Measurements from ENCODE around the gene PCDH19.
"Not testable (repeated sequence)": the region's sequence is repeated elsewhere in the genome, so short reads cannot be mapped to it uniquely, and the experiment has no call there.

PCDH19 gene, protein sequence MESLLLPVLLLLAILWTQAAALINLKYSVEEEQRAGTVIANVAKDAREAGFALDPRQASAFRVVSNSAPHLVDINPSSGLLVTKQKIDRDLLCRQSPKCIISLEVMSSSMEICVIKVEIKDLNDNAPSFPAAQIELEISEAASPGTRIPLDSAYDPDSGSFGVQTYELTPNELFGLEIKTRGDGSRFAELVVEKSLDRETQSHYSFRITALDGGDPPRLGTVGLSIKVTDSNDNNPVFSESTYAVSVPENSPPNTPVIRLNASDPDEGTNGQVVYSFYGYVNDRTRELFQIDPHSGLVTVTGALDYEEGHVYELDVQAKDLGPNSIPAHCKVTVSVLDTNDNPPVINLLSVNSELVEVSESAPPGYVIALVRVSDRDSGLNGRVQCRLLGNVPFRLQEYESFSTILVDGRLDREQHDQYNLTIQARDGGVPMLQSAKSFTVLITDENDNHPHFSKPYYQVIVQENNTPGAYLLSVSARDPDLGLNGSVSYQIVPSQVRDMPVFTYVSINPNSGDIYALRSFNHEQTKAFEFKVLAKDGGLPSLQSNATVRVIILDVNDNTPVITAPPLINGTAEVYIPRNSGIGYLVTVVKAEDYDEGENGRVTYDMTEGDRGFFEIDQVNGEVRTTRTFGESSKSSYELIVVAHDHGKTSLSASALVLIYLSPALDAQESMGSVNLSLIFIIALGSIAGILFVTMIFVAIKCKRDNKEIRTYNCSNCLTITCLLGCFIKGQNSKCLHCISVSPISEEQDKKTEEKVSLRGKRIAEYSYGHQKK (N-terminal part only)
- total RNA-seq: 0 to 1.3 (median 0) reads per million in 17 experiments

DNA sequence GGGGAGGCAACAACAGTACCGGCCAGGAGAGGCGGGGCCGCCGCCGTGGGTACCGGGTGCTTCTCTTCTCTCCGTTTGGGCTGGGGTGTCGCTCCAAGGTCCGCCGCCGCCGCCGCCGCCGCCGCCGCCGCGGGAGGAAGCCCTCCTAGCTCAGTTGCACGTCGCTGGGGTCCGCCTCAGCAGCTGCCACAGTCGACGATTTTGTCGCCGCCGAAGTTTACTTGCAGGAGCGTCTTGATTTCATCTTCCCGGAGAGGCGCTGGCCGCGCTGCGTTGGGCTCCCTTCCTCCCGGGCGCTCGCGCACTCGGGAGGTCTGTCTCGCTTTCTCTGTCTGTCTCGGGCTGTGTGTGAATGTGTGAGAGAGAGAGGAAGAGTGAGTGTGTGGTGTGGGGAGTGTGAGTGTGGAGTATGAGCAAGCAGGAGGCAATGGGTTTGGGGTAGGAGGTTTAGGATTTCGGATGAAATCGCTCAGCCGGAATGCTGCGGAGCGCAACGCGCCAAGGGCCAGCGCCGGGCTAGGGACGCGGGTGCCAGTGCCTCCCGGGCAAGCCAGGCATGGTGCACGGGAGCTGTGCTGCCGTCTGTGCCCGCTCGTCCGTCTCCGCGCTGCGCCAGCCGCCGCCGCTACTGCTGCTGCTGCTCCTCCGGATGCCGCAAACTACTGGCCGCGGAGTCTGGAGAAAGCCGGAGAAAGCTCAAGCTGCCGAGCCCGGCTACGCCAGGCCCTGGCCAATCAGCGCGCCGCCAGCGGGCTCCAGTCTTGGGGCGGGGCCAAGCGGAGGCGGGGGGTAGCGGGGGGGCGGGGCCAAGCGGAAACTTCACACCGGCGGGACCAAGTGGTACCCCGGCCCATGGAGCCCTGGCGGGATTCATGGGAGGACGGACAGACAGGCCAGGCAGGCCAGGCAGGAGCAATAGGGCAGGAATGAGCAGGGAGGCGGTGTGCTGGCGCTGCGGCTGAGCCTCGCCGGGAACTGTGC lies at the start of gene PCDH19:
PCDH19 (minus strand) TSS at position 664 of the 981 bp plus-strand sequence. CDS start 1,676 bp downstream, outside the sequence.
- peak in 3 of 4 experiments; percentile 8 to 34 (median 14) for DNase-seq

DNA sequence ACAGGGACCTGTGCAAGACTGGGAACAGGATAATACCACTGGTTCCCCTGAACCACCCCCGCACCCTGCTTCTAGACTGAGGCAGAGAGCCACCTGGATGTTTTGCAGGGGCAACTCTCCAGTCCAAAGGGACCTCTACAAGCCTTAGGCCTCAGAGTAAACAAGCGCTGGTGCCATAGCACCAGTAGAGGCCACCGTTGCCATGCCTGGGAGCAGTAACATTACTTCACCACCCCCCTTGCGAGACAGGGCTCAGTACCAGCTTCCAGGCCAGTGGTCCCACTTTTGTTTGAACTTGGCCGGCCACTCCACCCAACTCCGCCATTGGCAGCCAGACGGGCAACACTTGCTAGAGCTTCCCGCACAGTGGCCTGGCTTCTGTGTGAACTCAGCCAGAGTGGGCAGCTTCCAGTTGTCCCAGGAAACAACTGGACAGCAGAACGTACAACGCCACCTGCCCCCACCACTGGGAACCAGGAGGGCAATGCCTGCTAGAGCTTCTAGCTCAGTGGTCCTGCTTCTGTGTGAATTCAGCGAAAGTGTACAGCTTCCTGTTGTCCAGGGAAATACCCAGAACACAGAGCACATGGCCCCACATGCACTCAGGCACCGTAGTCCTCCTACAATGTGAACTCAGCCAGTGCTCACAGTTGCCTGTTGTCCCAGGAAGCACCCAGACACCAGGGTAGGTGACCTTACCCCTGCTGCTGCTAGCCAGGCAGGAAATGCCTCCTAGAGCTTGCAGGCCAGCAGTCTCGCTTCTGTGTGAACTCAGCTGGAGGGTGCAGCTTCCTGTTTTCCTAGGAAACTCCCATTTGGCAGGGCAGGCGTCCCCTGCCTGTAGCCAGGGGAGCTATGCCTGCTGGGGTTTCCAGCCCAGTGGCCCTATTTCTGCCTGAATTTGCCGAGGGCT lies 39.9 kb upstream of the PCDH19 start:
- DNase-seq: peak in 1 of 4 experiments; percentile 1

DNA sequence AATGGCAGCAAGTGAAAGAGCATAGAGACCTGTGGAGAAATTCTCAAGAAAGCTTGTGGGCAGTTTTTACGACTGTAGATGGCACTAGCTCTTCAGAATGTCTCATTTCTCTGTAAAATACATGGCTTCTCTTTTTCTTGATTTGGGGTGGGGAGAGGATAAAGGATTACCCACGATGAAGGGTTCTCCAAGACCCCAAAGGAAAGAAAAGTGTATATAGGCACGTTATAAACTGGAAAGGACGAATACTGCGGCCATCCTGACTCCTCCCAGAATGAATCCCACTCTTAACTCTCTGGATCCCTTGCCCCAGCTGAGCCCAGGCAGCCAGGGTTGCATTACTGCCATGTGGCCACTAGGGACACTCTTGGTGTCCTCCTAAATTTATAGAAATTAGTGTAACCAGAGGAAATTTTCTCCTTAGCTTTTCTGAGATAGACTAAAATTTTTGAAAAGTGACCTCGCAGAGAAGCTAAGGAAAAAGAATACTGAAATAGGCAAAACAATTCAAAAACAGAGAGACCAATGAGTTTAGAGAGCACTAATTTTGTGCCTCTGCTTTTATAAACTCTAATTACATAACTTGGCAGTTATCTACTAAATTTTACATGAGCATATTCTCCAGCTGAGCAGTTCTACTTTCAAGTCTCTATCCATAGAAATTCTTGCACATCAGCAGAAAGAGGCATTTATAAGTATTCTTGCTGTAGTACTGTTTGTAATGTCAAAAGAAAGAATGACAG lies 37.8 kb upstream of the PCDH19 start:
- DNase-seq: peak; percentile 6 to 33 (median 22)

DNA sequence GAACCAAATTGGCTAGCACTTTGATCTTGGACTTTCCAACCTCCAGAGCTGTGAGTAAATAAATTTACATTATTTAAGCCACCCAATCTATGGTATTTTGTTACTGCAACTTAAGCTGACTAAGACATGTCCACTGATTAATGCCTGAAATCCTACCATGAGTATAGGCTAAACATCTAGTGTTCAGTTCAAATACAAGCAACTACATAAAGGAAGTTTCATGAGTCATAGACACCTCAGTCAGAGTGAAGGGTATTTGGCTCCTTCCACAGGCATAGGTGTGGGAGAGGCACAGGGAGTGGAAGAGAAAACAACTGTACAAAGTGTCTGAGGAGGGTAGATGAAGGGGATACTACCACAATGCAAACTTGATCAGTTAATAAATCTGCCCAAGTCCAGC lies 35.5 kb upstream of the PCDH19 start:
- DNase-seq: no peak

DNA sequence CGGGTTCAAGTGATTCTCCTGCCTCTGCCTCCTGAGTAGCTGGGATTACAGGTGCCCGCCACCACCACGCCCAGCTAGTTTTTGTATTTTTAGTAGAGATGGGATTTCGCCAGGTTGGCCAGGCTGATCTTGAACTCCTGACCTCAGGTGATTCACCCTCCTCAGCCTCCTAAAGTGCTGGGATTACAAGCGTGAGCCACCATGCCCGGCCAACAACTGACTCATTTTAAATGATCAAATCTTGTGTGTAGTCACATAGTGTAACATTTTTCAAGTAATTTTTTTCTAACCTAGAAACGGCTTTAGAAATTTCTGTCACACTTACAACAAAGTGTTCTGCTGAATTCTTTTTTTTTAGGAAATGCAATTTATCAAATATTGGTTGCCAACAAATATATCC lies 31.2 kb upstream of the PCDH19 start:
- not testable (repeated sequence) for DNase-seq

DNA sequence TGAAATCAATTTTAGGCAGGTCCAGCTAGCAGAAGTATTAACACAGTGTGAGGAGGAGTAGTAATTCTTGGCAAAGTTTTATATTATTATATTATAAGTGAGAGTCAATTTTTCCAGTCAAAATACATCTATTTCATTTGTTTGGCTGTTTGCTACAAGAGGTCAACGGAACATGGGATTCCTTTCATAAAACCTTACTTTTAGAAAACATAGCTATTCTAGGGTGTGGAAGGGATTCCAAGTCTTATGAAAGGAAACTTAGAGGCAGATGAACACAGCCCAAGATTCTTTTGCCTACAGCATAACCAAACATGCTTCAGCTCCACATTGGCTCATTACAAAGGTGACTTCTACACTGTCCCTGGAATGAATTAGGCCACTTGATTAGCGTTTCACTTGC lies 29.9 kb upstream of the PCDH19 start:
- DNase-seq: no peak

DNA sequence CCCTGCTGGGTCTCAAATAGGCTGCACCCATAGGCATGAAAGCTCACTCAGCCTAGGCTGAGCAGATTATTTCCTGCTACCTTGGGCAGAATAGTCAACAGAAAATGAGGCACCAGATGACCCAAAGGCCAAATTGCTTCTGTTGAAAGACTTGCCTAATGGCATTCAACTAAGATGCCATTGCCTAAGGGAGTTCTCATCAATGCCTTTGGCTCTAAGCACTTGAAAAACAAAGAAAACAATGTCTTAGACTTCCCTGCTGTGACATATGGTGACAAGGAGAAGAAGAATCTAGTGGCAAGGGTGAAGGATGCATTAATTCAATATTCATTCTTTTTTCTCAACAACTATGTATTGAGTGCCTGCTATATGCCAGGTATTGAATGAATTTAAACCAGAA lies 25.7 kb upstream of the PCDH19 start:
- DNase-seq: no peak

DNA sequence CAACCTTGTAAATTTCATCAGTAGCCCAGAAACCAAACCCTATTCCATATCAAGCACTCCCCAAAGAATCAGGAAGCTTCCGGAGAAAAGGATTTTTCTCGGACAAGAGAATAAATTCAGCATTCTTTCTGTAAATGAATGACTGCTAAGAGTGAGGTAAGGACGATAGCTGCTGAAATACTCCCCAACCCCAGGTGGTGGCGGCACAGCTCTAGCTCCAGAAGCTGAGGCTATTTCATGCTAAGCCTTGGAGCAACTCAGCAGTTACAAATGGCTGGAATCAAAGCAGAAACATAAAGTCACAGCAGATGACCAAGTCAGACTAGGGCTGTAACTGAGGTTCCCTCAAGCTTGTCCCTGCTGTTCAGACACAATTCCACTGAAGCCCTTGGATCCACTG lies 13.9 kb upstream of the PCDH19 start:
- DNase-seq: no peak

DNA sequence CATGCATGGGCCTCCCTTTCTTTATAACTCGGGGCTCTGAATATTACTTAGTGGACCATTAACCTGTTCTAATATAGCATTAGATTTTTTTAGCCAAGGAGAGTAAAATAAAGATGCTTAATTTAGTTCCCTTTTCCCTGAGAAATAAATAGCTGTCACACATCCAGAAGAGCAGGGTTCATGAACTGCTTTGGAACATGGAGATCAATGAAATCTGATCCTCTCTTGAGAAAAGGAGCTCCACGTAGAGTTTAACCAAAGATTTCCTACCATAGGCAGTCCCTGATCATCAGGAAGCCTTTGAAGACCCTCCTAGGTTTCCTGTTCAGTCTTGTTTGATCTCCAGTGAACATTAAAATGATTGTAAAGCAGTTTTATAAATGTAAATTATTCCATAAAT lies 8.5 kb upstream of the PCDH19 start:
- no peak for DNase-seq

DNA sequence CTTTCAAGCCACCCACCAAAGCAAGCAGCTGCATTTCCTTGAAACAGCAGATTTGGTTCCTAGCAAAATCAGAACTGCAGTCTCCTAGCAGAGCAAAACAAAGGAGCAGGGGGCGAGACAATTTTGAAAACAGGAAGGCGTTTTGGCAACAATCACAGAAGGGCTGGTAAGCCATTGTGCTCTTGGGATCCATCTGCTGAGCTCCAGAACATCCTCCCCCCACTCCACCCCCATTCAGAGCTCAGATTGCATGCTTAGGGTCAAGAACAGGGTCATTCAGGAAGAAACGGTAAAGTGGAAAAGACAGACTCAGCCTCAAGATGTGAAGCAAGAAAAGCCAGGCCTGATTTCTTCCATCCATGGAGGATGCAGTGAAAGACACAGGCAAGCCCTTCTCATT lies 7.6 kb upstream of the PCDH19 start:
- DNase-seq: no peak

DNA sequence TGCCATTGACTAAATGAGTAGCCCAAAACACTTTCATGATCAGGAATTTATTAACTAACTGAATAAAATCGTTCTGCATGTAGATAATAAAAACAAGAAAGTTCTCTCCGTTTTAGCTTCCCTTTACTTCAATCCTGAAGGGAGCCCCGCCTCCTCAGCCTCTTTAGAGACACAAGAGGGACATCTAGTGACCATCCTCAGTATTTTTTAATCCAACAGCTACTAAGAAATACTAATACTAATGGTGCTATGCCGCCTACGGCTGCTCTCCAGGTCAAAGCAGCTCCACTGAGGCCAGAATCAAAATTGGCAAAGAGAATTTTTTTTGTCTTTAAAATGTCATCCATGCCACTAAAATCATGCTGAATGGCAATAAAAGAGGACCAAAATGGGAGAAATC lies 3.2 kb upstream of the PCDH19 start:
- peak; percentile 40 to 67 (median 58) for DNase-seq

DNA sequence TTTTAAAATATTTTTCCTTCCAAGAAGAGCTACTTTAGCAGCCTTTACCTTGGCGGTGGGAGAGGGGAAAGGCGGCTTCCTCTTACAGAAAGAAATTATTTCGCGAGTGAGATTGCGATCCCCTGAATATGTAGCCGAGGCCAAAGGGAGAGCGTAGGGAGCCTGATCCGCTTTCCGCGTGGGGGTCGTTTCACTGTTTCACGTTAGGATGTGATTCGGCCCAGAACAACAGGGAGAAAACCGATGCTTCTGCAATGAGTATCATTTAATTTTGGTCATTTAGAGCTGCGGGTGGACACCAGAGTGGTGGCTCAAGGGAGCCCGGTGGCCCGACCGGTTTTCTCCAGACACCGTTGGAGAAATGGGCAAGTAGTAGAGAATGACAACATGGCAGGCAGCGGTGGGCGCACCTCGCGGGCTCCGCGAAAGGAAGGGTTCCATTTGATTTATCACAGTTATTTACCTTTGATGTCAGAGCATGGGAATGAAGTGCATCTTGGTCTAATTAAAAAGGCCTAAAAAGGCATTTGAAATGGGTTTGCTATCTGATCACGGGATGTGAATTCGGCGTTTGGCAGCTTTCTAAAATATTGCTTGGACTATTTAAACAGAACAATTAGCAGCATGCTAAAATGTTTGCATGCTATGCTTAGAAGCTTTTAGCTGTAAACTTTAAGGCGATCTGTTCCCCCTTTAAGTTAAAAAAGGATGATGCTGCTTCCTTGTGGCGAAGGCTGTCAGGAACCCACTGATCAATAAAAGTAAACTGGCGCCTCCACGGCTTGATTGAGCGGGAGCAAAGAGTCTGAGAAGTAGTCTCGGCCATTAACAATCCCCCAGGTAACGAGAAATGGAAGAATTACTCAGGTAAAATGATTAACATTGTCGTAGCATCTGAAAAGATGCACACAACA lies 2.0 kb upstream of the PCDH19 start:
- DNase-seq: no peak

DNA sequence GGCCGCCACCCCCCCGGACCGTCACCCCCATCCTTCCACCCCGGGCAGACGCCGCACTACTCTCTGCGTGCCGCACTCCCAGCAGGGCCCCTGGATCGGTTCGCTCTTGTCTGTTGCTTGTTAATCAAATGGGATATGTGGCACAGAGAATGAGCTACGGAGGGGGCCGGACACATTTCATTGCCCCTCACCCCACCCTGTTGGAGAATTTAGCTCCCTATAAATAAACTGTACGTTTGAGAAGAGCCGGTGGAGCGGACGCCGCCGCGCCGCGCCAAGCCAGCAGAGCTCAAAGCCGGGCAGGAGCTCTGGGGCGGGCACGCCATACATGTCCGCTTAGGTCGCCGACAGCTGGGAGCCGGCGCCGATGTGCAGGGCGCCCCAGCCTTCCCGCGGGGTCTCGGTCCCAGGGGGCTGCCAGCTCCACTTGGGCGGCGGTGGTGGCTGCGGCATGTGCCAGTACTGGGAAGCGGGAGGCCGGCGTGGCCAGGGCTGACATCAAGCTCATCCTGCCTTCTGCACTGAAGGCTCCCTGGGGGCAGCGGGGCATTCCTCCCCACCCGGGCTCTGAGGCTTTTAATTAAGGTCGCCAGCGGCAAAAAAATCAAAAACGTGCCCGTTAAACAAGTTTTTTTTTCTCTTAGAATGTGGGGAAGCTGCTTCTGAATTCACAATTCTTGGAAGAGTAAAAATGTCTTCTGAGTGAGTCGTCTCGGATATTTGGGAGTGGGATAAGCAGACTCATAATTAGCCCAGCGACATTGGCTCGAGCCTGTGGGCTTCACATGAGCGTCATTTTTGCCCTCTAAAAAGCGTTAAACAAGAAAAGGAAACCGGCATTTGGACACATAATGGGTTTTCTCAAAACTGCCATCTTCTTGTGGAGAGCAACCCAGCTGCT lies 1.1 kb upstream of the PCDH19 start:
- no peak for DNase-seq

DNA sequence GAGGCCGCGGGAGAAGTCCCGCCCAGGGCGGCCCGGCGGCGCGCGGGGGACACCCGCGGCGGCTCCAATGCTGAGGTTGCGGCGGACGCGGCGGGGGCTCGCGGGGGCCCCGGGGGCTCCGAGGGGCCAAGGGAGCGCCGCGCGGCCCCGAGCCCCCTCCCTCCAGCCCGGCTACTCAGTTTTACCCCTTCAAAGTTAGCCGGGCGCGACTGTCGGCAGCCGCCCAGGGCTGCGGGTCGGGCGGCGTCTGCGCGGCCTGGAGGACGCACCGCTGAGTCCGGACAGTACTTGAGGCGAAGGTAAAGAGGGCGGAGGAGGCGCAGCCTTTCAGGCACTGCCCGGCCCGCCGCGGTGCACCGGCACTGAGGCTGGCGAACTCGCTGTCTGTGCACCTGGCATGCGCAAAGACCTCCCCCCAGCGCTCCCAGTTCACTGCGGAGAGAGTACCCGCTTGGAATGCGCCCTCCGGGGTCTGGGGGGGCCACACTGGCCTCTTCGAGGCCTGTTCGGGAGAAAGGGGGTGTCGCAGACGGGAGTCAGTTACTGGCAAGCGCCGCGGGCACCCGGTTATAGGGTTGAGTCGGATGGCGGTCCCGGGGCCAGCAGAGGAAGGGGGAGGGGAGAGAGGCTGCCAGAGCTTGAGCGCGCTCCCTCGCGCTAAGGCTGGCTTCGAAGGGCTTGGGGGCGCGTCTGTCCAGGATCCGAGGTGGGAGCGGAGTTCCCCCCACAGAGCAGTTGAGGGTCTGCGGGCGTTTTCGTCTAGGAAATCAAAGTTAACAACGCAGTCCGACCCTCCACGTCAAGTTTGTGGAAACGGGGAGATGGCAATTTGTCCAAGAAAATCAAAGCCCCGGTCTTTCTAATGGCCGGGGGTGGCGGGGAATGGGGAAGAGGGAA lies 1.1 kb downstream of the PCDH19 start:
- no peak for DNase-seq

DNA sequence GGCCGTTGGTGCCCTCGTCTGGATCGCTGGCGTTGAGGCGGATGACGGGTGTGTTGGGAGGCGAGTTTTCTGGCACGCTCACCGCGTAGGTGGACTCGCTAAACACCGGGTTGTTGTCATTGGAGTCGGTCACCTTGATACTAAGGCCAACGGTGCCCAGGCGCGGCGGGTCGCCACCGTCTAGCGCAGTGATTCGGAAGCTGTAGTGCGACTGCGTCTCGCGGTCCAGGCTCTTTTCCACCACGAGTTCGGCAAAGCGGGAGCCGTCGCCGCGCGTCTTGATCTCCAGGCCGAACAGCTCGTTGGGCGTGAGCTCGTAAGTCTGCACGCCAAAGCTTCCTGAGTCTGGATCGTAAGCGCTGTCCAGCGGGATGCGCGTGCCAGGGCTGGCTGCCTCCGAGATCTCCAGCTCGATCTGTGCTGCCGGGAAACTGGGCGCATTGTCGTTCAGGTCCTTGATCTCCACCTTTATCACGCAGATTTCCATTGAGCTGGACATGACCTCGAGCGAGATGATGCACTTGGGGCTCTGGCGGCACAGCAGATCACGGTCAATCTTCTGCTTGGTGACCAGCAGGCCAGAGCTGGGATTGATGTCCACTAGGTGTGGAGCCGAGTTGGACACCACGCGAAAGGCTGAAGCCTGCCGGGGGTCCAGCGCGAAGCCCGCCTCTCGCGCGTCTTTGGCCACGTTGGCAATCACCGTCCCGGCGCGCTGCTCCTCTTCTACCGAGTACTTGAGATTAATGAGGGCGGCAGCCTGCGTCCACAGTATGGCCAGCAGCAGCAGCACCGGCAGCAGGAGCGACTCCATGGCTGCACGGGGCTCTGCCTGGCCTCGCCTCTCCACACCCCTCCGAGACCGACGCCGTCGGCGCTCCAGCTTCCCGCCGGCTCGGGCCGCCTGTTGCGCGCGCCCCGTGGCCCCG lies 2.0 kb downstream of the PCDH19 start:
- no peak for DNase-seq

DNA sequence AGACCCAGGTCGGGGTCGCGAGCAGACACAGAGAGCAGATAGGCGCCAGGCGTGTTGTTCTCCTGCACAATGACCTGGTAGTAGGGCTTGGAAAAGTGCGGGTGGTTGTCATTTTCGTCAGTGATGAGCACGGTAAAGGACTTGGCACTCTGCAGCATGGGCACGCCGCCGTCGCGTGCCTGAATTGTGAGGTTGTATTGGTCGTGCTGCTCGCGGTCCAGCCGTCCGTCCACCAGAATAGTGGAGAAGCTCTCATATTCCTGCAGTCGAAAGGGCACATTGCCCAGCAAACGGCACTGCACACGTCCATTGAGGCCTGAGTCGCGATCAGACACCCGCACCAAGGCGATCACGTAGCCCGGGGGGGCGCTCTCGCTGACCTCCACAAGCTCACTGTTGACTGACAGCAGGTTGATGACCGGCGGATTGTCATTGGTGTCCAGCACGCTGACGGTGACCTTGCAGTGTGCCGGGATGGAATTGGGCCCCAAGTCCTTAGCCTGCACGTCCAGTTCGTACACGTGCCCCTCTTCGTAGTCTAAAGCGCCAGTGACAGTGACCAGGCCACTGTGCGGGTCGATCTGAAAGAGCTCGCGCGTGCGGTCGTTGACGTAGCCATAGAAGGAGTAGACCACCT lies 2.8 kb downstream of the PCDH19 start:
- no peak for DNase-seq
